Glomerular visceral epithelial cell (primary cell): ENCODE results near the gene HOXB6.

Experiments
- DNase-seq: peaks from one replicate; pipeline ENCODE4 v3.0.0-alpha.2; 2016; ENCODE audit errors: extremely low spot score

The HOXB6 gene

GRCh38 chr17:48634493-48635208, 29.9 kb upstream of the HOXB6 start:
- no peak for DNase-seq

GRCh38 chr17:48633266-48633677, 28.5 kb upstream of the HOXB6 start:
- DNase-seq = no peak

GRCh38 chr17:48632579-48633265, 27.9 kb upstream of the HOXB6 start:
- no peak for DNase-seq

- no peak for DNase-seq
These were observed 27.1 kb upstream of the HOXB6 start for GRCh38 chr17:48631693-48632578.

- DNase-seq = no peak
These were observed 26.3 kb upstream of the HOXB6 start for GRCh38 chr17:48630925-48631692.

GRCh38 chr17:48630009-48630924, 25.5 kb upstream of the HOXB6 start:
- DNase-seq = no peak

GRCh38 chr17:48629411-48629759, 24.6 kb upstream of the HOXB6 start:
- DNase-seq = no peak

- DNase-seq = no peak
These were observed 24.0 kb upstream of the HOXB6 start for GRCh38 chr17:48628649-48629410.

- DNase-seq = no peak
These were observed 23.1 kb upstream of the HOXB6 start for GRCh38 chr17:48627623-48628521.

- DNase-seq = no peak
These were observed 22.4 kb upstream of the HOXB6 start for GRCh38 chr17:48627118-48627597.

GRCh38 chr17:48626245-48627117, 21.7 kb upstream of the HOXB6 start, which contains the start of gene HOXB9:
HOXB9 (minus strand) TSS chr17:48626358; CDS start chr17:48626269, 89 bp downstream.
- peak; percentile 96 for DNase-seq

GRCh38 chr17:48625495-48626244, 20.9 kb upstream of the HOXB6 start:
- peak; percentile 74 for DNase-seq

GRCh38 chr17:48624544-48625494, 20.0 kb upstream of the HOXB6 start:
- DNase-seq = peak; percentile 56

- DNase-seq = no peak
These were observed 19.3 kb upstream of the HOXB6 start for GRCh38 chr17:48624118-48624517.

GRCh38 chr17:48623583-48623982, 18.8 kb upstream of the HOXB6 start:
- no peak for DNase-seq

- no peak for DNase-seq
These were observed 18.1 kb upstream of the HOXB6 start for GRCh38 chr17:48622857-48623256.
